Anterior cingulate cortex (tissue), 58 donors: Measurements from ENCODE around the gene TTC28.

Experiments used
- DNase-seq, 58 donors: peaks; one replicate each; lab custom pipeline; 2025; lab: John Stamatoyannopoulos, UW

TTC28 gene

DNA sequence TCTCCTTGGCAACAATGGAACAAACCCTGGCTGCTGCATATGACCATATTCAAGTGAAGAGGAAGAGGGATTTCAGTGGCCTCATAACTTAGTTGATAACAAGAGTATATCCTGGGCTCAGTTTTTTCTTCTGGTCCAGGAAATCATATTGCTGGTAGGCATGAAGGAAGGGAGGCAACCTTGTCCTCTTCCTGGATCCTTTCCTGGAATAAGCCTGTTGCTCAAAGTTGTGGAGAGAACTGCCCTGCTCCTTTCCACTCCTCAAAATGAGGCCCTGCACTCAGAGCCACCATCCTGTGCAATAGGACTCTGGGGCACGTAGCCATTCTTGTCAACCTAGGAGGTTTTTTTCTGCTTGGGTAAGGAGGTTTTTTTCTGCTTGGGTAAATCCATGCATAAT is 631.9 kb downstream of the TTC28 start:
- DNase-seq: no peak

DNA sequence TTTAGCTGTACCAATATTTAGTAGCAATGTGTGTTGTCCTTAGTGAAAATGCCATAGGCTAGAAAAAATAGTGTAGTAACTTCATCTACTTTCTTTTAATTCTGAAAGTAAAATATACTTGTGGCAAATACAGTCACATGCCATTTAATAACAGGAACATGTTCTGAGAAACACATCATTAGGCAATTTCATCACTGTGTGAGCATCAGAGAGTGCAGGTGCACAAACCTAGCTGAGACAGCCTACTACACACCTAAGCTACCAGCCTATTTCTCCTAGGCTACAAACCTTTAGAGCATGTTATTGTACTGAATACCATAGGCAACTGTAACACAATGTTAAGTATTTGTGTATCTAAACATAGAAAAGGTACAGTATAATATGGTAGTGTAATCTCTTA is 633.5 kb downstream of the TTC28 start:
- no peak for DNase-seq

DNA sequence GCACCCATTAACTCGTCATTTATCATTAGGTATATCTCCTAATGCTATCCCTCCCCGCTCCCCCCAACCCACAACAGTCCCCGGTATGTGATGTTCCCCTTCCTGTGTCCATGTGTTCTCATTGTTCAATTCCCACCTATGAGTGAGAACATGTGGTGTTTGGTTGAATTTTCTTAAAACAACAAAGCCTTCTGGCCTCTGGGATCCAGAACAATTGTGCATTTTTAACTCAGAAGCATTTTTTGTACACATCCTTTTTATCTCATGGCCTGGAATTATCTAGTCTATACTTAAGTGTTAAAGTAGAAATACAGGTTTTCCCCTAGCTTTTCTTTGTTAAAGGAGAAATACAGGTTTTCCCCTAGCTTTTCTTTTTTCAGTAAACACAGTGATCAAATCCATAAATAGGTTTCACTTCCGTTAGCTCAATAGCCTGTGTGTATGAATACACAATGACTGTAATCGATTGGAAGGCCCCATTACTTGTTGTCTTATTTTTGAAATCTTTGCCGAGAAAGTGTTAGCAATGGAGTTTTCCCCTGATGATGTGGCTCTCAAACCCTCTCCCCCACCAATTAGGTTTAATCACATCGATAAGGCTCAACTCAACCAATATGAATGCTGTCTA is 635.0 kb downstream of the TTC28 start:
- no peak for DNase-seq

DNA sequence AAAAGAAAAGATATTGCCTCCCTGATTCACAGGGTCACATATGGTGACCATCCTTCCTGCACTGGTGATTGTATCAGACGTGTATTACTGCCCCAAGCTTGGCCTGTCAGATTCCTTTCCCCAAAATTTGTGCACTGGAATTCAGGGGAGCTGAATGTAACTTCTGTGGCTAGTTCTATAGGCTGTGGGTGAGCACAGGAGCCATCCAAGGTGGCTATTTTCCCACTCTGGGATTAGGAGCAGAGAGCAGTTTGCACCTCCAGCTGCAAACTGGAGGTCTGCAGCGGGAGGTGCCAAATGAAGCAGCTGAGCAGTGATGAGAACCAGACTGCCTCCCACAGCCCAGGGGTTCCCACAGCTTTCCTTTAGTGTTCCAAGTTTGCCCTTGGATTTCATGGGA is 636.4 kb downstream of the TTC28 start:
- no peak for DNase-seq

DNA sequence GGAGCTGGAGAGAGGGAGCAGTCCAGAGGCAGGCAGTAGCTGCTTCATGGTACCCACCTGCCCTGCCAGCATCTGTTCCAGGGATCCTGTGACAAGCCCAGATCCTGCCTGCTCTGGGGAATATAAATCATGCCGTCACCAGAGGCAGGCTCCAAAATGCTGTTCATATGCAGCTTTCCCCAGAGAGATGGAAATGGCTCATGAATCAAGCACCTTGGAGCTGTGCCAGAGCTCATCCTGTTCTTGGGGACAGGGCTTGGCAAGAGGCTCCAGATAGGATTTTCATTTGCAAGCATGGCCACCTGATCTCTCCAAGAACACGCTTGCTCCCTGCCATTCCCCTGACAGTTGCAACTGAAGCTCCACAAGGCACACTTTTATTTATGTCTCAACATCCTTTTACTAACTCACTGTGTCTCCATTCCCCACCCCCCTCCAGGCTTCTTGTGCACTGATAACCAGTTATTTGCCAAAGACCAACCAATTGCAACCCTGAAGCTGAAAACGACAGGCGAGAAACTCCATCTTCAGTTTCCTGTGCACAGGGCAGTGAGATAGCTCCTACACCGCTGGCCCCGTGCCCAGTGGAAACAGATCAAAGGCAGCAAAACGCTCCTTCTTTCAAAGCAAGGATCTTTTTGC is 644.8 kb downstream of the TTC28 start:
- DNase-seq: peak in 50 of 58 donors; percentile 10 to 91 (median 63)

DNA sequence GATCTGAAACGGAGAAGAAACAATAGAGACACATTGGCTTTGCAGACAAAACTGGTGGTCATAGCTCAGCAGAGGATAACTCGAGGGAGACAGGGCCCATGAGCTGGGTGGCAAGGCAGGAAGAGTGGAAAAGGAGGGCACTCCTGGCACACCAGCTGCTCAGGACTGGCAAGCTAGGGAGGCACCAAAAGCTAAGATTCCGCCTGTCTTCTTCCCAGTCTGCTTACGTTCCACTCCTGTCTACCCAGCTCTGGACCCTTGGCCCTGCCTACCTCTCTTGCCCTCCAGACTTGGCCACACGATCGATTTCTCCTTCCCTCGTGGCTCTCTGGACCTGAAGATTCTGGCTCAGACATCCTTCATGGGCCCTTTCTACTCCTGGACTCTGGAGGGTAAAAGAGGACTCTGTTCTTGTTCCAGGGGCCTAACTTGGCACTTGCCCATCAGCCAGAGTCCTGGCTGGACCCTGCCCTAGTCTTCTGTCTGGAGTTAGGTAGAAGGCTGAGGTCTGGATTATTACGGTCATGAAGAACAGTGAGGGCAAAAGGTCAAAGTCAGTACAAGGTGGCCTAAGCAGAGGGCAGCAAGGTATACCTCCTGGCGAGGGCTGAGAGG is 645.4 kb downstream of the TTC28 start:
- DNase-seq: no peak

DNA sequence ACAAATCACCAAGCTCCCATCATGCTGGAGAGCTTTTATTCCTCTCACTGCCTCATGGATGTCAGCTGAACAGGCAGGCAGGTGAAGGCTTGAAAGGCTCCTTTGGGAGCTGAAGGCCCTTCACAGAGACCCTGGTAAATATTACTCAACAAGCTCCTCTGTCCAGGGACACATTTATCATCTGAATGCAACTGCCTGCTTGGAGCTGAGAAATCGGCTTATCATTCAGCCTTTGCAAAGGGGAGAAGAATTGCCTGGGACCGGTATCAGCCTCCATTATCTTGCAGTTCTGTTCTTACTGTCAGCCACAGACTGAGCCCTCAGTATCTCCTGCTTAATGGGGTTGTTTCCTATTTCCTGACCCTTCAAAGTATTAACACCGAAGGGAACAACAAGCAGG is 646.8 kb downstream of the TTC28 start:
- DNase-seq: no peak

DNA sequence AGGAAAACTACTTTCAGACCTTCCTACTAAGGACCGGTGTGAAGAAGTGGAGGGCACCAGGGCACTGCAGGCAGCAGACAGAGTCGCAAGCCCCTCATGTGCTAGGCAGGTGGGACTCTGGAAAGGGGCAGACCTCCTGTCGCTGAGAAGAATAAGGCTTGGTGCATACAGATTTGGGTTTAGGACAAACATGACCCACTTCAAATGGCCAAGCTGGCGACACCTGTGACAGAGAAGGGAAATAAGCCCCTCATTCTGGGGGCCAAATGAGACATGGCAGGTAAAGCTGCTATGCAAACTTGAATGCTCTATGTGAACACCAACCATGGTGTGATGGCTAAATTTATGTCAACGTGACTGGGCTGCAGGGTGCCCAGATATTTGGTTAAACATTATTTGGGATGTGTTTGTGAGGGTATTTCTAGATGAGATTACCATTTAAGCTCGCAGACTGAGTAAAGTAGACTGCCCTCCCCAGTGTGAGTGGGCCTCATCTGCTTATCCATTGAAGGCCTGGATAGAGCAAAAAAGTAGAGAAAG is 648.2 kb downstream of the TTC28 start:
- no peak for DNase-seq

DNA sequence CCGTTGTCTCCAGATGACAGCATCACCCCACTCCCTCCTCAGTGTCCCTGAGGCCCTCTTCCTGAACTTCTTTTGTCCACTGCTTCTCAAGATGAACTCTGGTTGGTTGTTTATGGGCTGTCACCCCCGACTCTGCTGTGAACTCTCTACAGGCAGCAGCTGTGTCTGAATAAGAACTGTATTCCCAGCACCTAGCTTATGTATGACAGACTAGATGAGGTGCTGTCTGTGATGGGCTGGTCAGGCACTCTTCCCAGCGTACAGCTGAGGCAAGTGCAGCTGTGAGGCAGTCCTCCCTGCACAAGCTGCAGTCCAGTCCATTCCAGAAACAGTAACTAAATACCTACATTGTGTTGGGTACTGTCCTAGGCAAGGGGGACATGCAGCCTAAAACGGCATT is 649.2 kb downstream of the TTC28 start:
- DNase-seq: no peak

DNA sequence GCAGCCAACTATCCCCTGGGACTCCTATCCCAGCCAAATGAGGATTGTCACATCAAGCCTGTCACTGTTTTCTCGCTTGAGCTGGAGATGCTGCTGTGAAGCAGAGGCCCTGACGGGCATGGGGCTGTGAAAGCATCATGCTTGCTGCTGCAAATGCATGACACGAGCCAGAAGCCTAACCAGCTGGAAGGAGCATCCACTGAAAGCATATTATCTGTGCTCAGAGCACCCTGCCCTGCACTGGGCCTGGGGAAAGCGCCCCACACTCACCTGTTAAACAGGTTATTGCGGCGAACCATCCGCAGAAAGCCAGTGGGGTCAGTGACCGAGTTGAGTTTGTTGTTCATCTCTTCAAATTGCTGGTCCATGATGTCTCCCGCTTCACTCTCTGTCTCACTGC is 649.7 kb downstream of the TTC28 start:
- DNase-seq: no peak

DNA sequence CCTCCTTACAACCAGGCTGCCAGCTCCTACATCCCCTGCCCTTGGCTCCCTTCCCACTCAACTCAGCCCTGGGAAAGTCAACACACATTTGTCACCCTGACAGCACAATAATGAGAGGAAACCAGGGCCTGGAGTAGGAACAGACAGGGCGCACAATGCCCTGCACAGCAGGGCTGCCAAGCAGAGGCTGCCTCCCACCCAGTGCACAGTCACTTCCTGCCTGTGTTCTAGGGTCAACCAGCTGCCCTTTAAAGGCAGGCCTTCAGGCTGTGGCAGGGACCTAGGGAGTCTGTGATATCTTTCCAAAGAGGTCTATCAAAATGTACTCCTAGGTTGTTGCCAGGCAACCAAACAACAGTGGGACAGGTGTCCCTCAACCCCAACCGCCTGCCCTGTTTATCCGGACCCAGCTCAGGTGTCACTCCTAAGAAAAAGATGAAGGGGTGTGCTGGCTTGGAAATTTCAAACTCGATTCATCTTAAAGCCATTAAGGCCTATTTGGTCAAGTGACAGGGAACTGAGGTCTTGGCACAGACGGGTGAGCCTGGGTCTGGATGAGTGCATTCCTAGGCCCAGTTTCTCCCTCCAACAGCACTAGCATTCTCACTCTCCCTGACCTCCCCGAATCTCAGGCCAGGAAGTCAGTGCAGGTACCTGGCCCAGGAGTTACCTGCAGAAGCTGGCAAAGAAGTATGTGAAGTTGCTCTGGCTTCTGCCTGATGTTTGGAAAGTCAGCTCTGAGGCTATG is 650.3 kb downstream of the TTC28 start:
- DNase-seq: no peak

DNA sequence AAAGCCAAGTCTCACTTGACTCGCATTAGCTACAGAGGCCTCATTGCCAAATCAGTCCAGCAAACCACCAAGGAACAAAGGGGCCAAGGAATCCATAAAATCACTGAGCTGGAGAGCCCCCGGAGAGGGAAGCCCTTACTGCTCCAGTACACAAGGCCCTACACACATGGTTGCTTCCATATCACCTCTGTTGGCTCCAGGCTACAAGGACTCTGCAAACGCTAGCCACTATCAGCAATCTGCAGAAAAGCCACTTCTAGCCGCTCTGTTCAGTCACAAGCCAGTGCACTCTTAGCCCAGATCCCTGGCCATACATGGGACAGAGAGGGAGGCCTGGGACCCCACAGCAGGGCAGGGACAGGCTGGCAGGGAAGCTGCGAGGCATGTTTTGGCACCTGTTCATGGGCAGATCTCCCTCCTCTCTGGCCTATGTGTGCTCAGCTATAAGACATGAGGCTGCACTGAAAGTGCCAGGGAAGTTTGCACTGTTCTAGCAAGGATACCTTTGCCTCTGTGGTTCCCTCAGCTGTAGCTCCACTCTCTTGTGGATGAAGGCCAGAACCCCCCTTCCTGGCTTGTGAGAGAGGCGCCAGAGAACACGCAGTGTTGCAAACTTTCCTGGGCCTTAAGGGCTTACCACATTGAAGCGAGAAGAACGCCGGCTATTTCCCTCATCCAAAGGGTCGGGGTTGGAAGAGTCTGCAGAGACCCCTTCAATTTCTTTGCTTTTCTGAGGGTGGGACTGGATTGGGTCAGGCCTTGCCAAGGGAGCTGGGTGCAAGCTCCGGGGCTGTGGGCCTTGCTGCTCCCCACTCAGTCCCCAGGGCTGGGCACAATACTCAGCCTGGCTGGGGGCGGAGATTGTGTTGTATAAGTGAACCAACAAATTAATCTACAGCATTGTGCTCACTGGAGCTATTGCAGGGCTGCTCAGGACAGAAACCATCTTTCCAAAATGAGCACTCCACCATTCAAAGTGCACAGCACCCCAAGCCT is 651.9 kb downstream of the TTC28 start:
- no peak for DNase-seq

DNA sequence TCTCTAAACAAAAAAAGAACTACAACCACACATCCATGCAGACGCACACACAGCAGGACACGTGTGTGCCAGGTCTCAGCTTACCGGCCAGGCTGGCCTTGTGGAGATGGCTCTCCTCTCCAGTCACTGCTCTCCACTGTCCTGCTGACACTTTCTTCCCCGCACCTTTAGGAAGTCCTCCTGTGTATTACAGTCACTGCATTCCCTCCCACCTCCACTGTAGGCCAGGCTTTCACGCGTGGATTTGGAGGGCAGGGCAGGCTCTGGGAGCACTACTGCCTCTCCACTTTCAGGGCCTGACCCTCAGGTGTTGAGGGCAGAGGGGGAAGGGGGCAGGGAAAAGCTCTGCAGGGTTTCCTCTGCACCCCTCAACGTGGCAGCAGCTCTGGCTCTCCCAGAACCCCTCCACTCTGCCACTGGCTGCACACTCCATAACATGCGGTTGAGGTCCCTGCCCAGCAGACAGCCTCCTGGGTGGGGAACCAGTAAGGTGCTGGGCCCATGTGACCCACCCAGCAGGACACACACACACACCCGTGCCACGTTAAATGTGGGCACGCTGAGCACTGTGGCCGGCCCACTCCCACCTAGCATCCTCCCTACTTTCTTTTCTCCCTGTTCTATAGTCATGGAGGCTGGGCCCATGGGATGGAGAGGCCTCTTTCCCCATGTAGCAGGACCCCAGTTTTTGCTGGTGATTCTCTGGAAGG is 653.6 kb downstream of the TTC28 start:
- DNase-seq: no peak

DNA sequence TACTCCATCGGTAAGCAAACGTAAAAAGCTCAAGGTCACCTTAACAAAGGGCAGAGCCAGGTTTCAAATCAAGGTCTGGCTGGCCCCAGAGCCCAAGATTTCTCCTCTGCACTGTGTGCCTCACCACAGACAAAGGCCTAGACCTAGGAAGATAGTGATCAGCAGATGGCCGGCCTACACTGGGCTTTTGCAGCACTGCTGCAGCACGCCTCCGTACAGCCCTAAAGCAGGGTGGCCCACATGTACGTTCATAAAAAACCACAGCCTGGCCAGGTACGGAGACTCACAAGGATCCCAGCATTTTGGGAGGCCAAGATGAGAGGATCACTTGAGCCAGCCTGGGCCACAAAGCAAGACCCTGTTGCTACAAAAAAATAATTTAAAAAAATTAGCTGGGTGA is 654.3 kb downstream of the TTC28 start:
- no peak for DNase-seq

DNA sequence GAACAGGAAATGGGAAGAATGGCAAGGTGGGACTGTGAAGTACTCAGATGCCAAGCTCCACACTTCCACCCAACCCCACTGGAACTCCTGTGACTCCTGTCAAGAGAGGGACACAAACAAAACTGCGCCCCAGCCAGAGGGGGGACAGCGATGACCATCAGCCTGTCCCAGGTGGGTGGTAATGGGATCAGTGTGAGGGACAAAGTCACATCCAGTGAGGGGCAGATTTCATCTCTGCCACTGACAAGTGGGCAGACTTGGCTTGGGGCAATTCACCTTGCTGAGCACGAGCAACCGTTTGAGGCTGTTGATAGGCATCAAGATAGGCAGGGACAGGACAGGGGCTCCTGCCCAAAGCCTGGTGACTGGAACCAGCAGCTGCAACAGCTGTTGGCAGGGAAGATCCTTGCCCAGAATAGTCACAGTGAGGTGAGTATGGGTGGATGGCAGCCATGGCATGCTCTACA is 655.2 kb downstream of the TTC28 start:
- DNase-seq: no peak

DNA sequence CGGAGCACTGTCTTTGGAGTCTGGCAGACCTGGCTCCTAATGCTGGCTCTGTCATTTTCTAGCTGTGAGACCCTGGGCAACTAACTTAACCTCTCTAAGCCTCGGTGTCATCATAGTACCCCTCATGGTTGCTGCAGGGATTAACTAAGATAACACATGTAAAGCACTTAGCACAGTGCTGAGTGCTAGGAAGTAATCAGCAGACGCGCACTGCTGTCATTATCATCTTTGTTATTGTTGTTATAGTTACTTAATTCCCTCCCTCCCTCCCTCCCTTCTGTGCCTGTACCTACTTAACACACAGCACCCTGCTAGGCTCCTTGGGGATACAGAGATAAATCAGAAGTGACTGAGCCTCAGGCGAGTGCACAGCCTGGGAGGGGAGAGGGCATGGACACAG is 655.9 kb downstream of the TTC28 start:
- no peak for DNase-seq

DNA sequence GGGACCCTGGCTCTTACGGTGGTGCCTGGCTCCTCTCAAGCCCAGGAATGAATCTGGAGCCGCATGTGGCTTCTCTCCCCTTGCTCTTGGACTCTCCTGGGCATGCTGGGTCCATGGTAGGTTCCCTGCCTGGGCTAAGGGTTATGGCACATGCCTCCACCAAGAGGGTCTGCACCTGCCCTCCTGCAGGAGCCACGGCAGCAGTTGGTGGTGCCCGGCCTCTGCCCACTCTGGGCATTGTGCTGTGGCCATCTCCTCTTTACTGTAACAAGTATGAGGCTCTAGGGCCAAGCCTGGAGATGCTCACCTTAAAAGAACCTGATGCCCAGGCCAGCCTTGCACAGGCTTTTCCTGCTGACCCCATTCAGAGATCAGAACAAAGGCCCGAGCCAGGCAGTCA is 656.6 kb downstream of the TTC28 start:
- DNase-seq: no peak

DNA sequence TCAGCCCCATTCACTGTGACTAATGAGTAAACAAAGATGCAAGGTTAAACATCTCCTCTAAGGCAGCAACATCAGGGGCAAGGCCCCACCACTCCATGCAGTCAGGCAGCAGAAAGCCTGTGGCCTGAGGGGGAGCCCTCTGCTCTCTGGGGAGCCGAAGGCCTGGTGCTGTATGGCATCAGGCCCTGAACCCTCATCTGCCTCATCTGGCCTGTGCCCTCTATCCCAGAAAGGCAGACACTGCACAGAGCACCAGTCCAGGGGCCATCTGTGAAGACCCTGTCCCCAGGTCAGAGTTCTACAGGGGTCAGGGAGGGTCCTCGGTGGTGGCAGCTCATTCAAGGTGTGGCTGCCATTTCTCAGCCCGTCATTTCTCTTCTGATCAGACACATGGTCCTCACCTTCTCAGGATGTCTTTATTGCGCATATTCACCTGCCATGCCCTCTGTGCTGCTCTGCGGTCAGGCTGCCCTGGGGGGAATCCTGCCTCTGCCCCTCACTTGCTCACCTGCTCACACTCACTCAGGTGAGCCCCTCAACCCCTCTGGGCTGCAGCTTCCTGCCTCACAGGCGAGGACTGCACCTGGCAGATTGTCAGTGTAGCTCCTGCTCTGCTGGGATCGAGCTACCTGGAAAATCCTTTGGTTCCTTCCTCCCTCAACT is 657.5 kb downstream of the TTC28 start:
- no peak for DNase-seq
